Memory B cell (primary cell): ENCODE data around the gene ZBTB4.

Source experiments
- ATAC-seq: fragments of 150-1000 bp; cut with Tn5 transposase; 2 replicates; pipeline ENCODE4 v1.10.0; 2021; ENCODE audit warnings: low read depth, mild to moderate bottlenecking, moderate library complexity
- DNase-seq, 2 donors: peaks; one replicate each; pipeline ENCODE4 v3.0.0; 2022; ENCODE audit warnings: low spot score in 2 of 2
- H3K27ac Mint-ChIP-seq: one replicate; pipeline ENCODE4 v1.8.0; 2022; ENCODE audit warnings: mild to moderate bottlenecking, moderate library complexity, mixed read lengths
- H3K27me3 Mint-ChIP-seq: one replicate; pipeline ENCODE4 v1.8.0; 2022; ENCODE audit warnings: mixed read lengths
- H3K36me3 Mint-ChIP-seq: one replicate; pipeline ENCODE4 v1.8.0; 2022; ENCODE audit warnings: mild to moderate bottlenecking, mixed read lengths
- H3K4me1 Mint-ChIP-seq: one replicate; pipeline ENCODE4 v1.8.0; 2022; ENCODE audit warnings: mixed read lengths
- H3K4me3 Mint-ChIP-seq: one replicate; pipeline ENCODE4 v1.8.0; 2022; ENCODE audit warnings: mild to moderate bottlenecking, moderate library complexity, mixed read lengths
- H3K9me3 Mint-ChIP-seq: one replicate; pipeline ENCODE4 v1.8.0; 2022; ENCODE audit warnings: mixed read lengths

Gene ZBTB4

GRCh38 chr17:7419819-7420610 is 59.4 kb downstream of the ZBTB4 start, which contains the start of gene SPEM1:
TSS of gene SPEM1 (plus strand) at chr17:7420324. CDS start at chr17:7420385, 61 bp downstream.
- no peak for DNase-seq
- no peak within 1 kb of the TSS for H3K4me3 Mint-ChIP-seq
- no peaks in the 10 kb centered on the region for H3K9me3 Mint-ChIP-seq
- no peak within 1 kb of the TSS for H3K27ac Mint-ChIP-seq
- H3K36me3 Mint-ChIP-seq = no peaks in the 10 kb centered on the region
- no peak for ATAC-seq
- H3K4me1 Mint-ChIP-seq = peaks cover 2% of the 10 kb centered on the region
- peaks cover 10% of the 10 kb centered on the region for H3K27me3 Mint-ChIP-seq

- Mint-ChIP-seq H3K27ac (no peak overlapping the region), H3K36me3 (no peaks in the 10 kb centered on the region), H3K9me3 (no peaks in the 10 kb centered on the region), H3K4me3 (no peak overlapping the region), H3K27me3 (peaks cover 10% of the 10 kb centered on the region), H3K4me1 (peaks cover 2% of the 10 kb centered on the region)
- no peak for DNase-seq
- no peak for ATAC-seq
These were observed 60.8 kb downstream of the ZBTB4 start for GRCh38 chr17:7418472-7419152.

GRCh38 chr17:7417056-7417655 is 62.3 kb downstream of the ZBTB4 start:
- Mint-ChIP-seq H3K27ac (no peak overlapping the region), H3K36me3 (no peaks in the 10 kb centered on the region), H3K4me3 (no peak overlapping the region)

GRCh38 chr17:7416323-7416722 is 63.1 kb downstream of the ZBTB4 start:
- Mint-ChIP-seq H3K4me3 (no peak overlapping the region), H3K27me3 (peaks cover 10% of the 10 kb centered on the region), H3K9me3 (no peaks in the 10 kb centered on the region), H3K27ac (no peak overlapping the region), H3K4me1 (peaks cover 2% of the 10 kb centered on the region), H3K36me3 (no peaks in the 10 kb centered on the region)
- no peak for DNase-seq
- ATAC-seq = no peak

More at GRCh38 chr17:7417056-7417655, 62.3 kb downstream of the ZBTB4 start:
- DNase-seq = no peak
- H3K27me3 Mint-ChIP-seq = peaks cover 10% of the 10 kb centered on the region
- peaks cover 2% of the 10 kb centered on the region for H3K4me1 Mint-ChIP-seq
- no peak for ATAC-seq
- no peaks in the 10 kb centered on the region for H3K9me3 Mint-ChIP-seq

- no peak for DNase-seq
These were observed 63.6 kb downstream of the ZBTB4 start for GRCh38 chr17:7415784-7416183.

GRCh38 chr17:7414837-7415236 is 64.6 kb downstream of the ZBTB4 start:
- DNase-seq (no peak), ATAC-seq (no peak)
- Mint-ChIP-seq H3K27me3 (peaks cover 12% of the 10 kb centered on the region), H3K9me3 (no peaks in the 10 kb centered on the region), H3K4me1 (peaks cover 2% of the 10 kb centered on the region), H3K4me3 (no peak overlapping the region), H3K36me3 (no peaks in the 10 kb centered on the region), H3K27ac (no peak overlapping the region)

More at GRCh38 chr17:7415784-7416183, 63.6 kb downstream of the ZBTB4 start:
- no peak for ATAC-seq
- Mint-ChIP-seq H3K27ac (no peak overlapping the region), H3K27me3 (peaks cover 10% of the 10 kb centered on the region), H3K9me3 (no peaks in the 10 kb centered on the region), H3K4me3 (no peak overlapping the region), H3K4me1 (peaks cover 2% of the 10 kb centered on the region), H3K36me3 (no peaks in the 10 kb centered on the region)

- ATAC-seq = no peak
- Mint-ChIP-seq H3K9me3 (no peaks in the 10 kb centered on the region), H3K4me1 (peaks cover 4% of the 10 kb centered on the region), H3K4me3 (no peak overlapping the region), H3K27me3 (peaks cover 13% of the 10 kb centered on the region), H3K36me3 (no peaks in the 10 kb centered on the region), H3K27ac (no peak overlapping the region)
- no peak for DNase-seq
These were observed 66.0 kb downstream of the ZBTB4 start for GRCh38 chr17:7413346-7413985.

- H3K27me3 Mint-ChIP-seq = peaks cover 11% of the 10 kb centered on the region
- DNase-seq (no peak), ATAC-seq (no peak)
- no peak overlapping the region for H3K27ac Mint-ChIP-seq
- H3K4me1 Mint-ChIP-seq = peaks cover 4% of the 10 kb centered on the region
- H3K9me3 Mint-ChIP-seq = no peaks in the 10 kb centered on the region
- no peaks in the 10 kb centered on the region for H3K36me3 Mint-ChIP-seq
- H3K4me3 Mint-ChIP-seq = no peak overlapping the region
These were observed 68.0 kb downstream of the ZBTB4 start for GRCh38 chr17:7411427-7411750.

- H3K27ac Mint-ChIP-seq = no peak overlapping the region
- no peak for ATAC-seq
- H3K36me3 Mint-ChIP-seq = no peaks in the 10 kb centered on the region
- no peak for DNase-seq
- peaks cover 13% of the 10 kb centered on the region for H3K27me3 Mint-ChIP-seq
- no peak overlapping the region for H3K4me3 Mint-ChIP-seq
- peaks cover 7% of the 10 kb centered on the region for H3K4me1 Mint-ChIP-seq
- H3K9me3 Mint-ChIP-seq = no peaks in the 10 kb centered on the region
These were observed 68.6 kb downstream of the ZBTB4 start for GRCh38 chr17:7410634-7411426.

- no peak for DNase-seq
- Mint-ChIP-seq H3K36me3 (no peaks in the 10 kb centered on the region), H3K27ac (no peak overlapping the region), H3K4me1 (peaks cover 10% of the 10 kb centered on the region), H3K4me3 (no peak overlapping the region), H3K27me3 (peaks cover 16% of the 10 kb centered on the region), H3K9me3 (no peaks in the 10 kb centered on the region)
- no peak for ATAC-seq
These were observed 69.7 kb downstream of the ZBTB4 start for GRCh38 chr17:7409716-7410115.
